Stimulated activated CD8-positive, alpha-beta memory T cell treated with anti-CD3 and anti-CD28 coated beads, Interleukin-7, amount 100 ng/mL, for 4 hours (primary cell): Measurements from ENCODE around the gene ARHGDIG.
"Not testable (repeated sequence)": the region's sequence is repeated elsewhere in the genome, so short reads cannot be mapped to it uniquely, and the experiment has no call there.

Source experiments
- DNase-seq, 2 donors: peaks; one replicate each; pipeline ENCODE4 v3.0.0-alpha.2; 2020; ENCODE audit warnings: low read depth in 2 of 2

Gene ARHGDIG

DNA sequence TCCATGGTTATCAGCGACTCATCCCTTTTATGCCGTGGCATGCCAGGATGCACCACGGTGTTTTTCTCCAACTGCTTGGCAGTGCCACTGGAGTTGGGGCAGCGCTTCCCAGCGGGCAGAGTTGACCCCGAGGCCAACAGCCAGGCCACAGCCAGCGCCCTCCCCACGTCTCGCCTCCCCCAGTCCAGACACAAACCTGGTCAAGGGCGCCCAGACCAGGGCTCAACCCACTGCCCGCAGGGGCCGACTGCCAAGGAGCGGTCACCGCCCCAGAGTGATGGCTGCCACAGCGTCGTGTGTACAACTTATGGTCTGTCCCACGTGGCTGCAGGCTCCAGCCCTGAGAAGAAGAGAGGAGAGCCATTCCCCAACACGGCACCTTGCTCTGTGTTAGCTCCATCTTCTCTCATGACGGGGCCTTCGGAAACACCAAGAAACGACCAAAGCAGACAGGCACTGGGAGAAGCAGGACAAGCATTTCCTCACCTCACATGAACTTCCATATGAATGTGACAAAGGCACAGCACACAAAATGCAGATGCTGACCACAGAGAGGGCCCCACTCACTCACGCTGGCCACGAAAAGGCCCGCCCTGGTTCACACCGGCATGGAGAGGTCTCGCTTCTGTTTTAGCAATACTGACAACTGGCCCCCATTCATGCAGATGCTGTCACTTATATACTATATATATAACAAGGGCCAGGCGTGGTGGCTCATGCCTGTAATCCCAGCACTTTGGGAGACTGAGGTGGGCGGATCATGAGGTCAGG is 45.2 kb downstream of the ARHGDIG start:
- DNase-seq: no peak

DNA sequence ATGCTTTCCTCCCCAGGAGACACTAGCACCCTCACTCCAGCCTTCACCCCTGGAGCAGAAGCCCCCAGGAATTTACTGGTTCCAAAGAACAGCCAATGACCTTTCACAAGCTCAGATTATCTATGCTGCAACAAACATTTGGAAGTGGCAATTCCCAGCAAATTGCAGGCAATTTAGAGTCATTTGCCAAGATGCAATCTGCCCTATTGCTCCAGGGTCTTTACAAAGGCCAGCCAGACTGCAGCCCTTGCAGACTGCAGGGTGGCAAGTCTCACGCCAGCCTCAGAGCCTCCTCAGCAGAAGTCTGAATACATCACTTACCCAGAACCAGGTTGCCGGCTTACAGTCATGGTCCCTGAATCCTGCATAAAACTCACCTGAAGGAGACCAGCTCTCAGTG is 50.4 kb downstream of the ARHGDIG start:
- no peak for DNase-seq

- not testable (repeated sequence) for DNase-seq
Observed at GRCh38 chr16:331181-331814, 50.9 kb downstream of the ARHGDIG start.
